CD4-positive, alpha-beta T cell treated with Interleukin-2 at 100 ng/mL for 4 hours (primary cell): ENCODE measurements around the gene PSMB7.
A peak's percentile ranks its signal among the peaks of the same experiment; 100 is the strongest.

Experiments
- DNase-seq: peaks from one replicate; pipeline ENCODE4 v3.0.0-alpha.2; 2020; ENCODE audit warnings: low spot score

Gene PSMB7

DNA sequence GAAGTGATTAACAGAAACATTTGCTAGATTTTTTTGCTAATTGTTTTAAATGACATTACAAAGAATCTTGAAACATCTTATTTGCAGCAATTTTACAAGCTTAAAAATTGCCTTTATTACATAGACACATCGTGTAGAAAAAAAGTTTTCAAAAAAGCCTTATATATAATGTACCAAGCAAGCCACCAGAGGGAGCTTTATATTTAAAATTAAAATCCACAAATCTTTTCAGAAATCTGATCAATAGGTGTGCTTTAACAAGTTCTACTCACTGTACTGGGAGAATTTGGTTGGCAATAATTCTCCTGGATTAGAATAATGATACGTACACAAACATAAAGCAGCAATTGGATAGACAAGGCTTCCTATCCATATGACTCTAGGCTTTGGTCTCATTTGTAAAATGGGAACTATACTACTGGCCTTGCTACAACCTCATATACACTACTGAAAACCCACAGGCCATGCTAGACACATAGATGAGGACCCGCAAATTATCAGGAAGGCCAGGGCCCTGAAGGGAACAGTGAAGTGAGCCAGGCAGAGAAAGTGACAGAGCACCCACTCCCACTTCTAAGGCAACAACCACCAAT, 4.8 kb downstream of the PSMB7 start:
- DNase-seq, result no peak

DNA sequence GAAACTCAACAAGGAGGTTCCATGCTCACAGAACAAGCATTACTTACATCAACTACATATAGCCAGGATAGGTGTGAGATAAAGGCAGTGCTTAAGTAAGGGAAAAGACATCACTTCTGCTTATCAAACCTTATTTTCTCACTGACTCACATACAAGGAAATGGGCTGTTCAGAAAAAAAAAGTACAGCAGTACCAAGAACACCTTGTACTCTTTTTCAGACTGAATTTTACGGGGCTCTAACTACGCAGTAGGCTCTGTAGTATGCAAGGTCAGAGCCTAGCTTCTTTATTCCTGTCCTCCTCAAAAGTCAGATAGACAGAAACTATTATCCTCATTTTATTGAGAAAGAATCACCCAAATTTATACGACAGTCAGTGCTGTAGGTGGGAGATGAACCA, 5.8 kb downstream of the PSMB7 start:
- DNase-seq, result no peak

DNA sequence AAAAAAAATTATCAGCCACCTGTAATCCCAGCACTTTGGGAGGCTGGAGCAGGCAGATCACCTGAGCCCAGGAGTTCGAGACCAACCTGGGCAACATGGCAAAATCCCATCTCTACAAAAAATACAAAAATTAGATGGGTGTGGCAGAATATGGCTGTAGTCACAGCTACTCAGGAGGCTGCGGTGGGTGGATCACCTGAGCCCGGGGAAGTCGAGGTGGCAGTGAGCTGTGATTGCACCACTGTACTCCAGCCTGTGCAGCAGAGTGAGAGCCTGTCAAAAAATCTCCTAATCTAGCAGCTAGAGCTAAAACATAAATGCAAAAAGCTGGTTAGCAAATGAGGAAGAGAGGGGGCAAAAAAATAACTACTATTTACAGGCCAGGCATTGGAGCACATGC, 12.0 kb downstream of the PSMB7 start:
- DNase-seq, result no peak

DNA sequence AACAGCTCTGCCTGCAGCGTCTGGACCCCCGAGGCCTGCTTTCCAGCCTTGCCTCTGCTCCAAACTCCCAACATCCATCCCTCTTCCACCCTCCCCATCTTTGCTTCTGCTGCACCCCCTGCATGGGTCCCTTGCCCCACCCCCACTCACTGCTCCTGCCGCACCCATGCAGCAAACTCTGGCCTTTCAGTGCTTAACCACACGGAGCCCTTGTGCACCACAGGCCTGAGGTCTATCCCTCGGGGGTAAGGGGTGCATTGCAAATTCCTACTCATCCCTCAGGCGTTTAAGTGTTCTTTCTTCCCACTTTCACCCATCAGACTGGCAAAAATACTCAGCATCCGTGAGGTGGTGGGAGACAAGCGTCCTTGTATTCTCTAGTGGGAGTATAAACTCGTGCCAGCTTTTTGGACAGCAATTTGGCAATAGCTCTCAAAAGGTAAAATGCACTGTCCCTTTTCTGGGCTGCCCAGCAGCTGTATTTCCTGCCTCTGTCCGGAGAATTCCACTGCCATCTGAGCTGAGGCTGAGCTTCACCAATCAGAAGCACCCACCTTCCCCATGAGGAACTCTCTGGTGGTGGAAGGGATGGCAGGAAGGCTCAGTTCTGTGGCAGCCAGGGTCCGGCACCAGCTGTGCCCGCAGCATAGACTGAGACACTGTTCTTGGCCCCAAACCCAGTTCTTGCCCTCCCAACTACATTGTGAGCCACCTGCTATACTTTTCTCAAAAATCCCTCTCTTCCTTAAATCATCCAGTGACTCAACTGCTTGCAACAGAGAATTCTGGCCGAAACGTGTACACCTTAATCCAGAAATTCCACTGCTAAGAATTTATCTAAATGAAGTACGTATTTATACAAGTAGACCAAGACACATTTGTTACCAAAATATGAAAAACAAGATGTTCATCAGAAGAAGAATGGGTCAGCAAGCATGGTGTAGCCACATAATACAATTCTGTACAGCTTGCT, 15.0 kb downstream of the PSMB7 start:
- no peak for DNase-seq

DNA sequence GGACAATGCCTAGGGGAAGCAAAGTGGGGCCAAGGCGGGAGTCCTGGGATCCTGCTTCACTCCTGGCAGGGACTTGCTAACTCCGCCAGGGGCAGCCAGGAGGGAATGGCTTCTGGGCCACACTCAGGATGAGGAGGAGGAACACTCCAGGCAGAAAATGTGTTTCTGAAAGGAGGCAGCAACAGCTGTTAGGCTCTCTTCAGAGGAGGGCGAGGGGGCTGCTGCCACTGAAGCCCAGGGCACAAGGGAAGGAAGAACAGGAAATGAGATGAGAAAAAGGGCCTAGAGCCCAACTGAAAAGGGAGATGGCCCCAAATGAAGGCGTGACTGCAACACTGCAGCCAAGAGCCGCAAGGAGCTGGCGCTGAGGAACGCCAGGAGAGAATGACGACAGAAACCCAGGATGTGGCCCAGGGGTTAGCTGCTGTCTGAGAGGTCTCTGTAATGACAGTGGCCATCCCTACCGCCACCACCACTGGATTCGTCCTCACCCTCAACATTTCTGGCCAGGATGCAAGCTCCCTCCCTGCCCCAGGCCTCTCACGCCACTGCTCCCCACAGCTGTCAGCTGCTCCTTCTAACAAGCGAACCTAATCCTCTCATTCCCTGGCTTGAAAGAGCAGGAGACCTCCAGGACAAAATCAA, 15.8 kb downstream of the PSMB7 start:
- DNase-seq, result no peak

DNA sequence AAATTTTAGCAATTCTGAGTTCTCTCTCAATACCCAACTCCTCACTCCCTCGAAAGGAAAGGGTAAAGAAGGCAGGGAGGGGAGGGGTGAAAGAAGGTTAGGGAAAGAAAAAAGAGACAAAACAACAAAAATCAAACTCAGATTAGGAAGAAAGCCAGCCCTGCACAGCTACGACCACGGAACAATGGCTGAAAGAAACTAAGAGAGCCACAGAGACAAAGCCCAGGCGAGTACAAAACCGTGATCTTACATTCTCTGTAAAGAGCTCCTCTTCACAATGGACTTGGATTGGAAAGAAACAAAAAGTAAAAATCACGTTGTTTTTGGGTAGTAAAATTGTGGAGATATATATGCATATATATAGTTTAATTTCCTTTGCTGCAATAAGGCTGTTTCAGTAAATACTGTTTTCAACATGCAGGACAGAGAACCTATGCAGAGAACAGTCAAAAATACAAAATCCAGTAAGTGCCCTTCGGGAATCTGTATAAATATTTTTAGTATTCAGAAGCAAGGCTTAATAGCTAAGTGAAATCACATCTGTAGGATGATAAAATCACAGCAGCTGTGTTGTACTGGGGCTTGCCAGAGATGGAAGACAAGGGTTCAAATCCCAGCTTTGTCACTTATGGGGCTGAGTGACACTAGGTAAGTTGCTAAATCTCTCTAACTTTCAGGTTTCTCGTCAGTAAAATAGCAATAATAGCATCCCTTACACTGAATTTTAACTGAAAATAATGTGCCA, 16.9 kb downstream of the PSMB7 start:
- DNase-seq, result no peak

DNA sequence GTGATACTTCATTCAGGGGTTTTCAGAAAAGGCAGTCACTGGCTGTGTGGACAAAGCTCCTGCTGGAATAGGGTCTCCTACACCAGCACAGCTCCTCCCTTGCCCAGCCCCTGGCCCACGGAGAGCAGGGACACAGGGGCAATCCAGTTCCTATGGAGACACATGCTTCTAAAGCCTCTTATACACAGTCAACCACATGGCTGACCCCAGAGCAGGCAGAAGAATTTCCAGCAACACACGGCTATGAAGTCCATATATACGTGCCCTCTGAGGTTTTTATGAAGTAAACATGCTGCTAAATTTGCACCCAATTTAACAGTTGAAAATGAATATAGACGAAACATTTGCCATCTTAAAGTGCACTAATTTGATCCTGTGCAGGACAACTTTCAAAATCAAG, 19.4 kb downstream of the PSMB7 start:
- DNase-seq, result no peak

DNA sequence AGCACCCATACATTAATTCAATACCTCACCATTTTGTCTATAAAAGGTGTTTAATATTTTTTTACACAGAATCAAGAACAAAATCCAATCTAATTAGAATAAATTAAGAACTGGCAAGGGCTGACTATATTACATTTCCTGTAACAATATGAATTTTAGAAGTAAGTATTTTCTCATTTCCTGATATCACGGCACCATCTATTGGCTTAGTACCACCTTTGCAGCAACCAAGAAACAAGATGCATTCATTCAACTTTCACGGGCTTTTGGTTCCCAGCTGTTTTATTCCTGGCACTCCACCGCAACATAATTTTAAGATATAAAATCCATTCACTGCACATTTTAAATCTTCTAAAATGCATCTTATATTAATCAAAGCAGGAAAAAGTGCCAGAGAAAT, 20.6 kb downstream of the PSMB7 start:
- peak; percentile 2 for DNase-seq

DNA sequence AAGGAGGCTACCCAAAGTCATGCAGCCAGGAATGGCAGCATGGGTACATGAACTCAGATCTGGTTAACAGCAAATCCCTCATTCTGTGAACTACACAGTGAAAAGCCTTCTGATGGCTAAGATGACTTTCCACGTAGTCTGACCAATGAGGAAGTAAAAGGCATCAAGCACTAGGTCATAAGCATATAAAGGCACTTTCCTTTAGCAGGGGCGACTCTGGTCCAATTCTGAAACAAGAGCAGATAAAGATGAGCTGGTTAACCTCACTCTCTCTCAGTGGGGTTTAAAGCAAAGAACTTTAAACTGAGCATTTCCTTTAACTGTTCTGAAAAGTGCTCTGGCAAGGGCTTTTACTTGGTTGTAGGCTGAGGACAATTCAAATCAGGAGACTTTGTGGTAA, 21.1 kb downstream of the PSMB7 start:
- no peak for DNase-seq

DNA sequence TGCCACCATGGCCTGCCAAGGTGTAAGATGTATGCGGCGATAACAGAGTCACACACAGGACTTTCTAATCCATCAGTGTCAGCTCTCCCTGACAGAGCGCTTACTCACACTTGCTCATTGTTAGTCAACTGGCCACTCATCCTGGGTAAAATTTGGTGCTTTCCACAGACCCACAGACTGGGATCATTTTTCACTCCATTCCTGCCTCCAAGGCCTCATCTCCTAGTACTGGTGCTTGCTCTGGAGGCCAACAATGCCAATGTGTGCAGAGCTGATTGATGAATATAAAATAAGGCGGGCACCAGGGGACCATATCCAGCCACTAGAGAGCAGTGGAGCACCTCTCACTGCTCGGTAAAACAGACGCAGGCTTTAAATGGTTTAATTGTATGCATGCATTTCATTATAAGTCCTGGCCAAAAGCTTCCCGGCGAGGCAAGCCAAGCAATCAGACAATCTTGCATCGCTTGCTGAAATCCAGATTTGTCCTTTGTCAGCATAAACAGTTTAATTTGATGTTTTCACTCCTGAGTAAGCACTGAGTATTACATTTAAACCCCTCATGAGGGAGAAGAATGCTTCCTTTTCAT, 22.3 kb downstream of the PSMB7 start:
- DNase-seq, result no peak

DNA sequence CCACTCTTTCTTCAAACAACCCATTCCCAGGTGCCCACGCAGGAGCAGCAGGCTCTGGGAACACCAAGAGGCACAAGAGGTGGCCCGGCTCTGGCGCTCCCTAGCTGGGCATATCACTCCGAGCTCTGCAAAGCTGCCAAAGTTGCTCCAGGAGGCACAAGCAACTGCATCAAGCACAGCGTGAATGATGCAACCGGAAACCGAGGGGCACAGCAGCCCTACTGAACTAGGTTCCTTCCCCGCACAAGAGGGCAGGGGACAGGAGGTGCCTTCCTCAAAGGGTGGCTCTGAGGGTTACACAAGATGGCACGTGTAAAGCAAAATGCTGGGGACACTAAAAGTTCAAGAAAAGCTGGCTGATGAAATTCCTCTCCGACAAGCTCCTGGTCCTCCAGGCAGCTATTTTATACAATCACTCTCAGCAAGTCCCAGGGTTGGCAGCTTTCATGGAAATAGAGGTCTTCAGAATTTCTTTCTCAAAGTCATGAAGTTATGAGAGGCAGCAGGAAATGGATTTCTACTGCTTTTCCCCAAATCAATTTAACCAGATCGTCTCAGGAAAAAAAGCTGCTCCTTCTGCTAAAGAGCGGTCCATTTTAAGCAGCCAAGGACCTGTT, 22.9 kb downstream of the PSMB7 start:
- no peak for DNase-seq

DNA sequence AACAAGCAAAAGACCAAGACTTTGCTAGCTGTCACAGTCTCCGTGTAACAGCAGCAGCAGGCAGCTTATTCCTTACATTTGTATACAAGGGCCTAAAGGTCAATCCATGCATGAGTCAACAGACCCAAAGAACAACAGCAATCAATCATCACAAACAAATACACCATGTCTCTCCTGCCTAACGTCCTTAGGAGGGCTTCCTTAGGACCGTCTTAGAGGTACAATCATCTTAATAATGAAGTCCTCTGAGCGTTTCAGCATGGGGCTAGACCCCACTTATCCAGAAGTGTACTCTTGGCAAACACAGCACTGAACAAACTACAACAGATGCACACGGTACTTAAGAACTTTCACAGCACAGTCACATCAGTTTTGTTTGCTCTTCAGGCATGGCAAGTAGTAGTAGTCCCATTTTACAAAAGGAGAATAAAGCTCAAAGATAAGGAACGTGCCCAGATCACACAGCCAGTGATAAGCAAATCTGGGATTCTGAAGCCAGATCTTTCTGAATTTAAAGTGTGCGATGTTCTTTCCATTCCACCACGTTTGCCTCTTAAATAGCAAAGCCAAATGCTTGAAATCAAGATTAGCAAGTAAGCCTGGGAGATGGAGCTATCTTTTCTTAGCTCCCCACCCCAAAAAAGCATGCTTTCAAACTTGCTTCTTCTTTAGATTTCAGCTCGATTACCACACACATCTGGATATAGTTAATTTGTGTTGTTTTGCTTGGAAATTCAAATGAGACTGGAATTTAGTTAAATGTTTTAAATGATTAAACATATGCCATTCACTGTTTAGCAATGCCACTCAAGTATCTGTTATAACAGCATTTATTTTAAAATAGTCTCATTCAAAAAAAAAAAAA, 24.2 kb downstream of the PSMB7 start:
- no peak for DNase-seq

DNA sequence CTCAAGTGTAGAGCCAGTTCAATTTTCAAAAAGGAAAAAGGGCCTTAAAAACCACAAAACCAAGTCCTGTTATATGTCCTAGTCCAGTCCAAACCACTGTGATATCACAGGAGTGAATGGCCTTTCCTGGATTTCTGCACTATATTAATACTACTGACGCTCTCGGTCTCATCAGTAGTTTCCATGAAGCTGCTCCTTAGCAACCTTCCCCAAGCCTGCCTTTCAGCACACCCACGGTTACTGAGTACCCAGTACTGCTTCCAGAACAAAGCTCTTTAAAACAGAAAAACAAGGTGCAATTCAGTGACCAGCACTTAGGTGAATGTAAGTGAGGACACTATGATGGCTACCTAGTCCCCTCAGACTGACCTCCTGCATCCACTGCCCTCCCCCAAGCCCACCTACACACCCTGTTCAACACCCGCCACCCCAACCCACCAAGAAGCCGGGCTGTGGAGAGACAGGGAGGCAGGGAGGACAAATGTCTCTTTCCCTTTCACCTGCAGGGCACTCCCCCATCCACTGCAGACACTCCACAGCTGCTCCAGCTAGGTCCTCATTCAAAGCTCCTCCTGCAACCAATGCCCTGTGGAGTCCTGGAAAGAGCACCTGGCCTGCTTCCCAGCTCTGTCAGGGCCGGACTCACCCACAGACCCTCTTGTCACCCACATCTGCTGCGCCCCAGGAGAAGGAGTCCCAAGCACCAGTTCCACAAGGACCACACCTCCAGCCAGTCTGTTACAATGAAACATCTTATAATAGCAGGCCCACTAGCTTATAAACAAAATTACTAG, 25.9 kb downstream of the PSMB7 start:
- no peak for DNase-seq

DNA sequence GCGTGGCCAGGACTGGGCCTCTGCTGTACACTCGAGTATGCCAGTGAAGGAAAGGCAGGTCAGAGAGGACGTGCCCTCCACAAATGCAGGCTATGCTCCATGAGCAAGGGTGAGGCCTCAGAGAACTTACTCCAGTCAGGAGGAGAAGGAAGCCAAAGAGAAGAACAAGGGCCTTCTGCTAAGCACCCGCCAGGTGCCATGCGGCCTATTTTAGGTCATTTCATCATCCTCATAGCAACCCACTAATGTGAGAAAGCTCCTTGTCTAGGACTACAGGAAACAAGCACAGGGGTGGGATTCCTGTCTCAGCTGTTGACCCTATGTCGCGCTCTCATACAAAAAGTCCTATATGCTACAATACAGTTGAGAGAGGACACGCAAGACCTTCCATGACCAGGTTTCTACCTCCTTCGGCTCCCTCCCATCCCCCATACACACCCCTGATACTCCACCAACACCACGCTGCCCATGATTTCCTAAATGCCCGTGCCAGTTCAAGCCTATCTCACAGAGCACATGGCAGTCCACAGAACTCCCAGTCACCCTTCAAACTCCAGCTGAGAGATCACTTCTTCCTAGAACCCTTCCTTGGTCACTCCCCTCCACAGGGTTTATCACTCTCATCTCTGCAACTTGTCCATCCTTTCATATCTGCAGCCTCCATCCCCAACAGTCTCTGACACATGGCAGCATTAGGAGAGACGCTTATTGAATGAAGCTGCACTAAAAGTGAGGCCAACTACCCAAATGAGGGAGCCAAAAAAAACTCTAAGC, 26.8 kb downstream of the PSMB7 start:
- DNase-seq, result no peak

DNA sequence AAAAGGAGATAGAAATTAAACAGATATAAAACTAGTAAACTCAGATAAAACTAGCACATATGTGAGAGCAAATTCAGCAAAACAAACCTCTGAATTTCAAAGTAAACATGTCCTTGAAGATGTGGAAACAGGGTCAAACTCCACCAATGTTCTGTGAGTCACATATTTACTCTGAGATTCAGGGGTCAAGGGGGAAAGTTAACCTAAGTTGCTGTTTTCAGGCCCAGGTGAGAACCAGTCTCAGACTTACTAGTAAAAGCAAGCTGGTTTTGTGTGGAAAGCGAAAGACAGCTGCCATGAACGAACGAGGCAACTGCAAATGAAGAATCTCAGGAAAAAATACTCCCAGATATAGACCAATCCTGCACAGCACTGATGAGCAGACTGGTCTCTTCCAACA, 29.0 kb downstream of the PSMB7 start:
- DNase-seq, result no peak

DNA sequence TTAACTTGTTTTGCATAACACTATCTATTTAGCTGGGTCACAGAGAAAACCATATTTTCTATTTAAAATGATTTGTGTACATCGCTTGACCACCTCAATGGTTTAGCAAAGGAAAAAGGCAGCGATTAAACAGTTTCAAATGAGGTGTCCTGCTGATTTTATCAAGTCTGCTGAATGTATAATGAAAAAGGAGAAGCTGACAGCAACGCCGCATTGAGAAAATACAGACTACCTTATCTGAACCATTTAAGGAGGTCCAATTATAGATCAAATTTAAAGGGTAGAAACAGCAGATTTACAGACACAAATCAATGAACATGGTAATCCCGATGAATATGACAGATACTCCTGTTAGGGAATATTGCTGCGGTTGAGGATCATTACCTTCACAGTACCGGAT, 29.6 kb downstream of the PSMB7 start:
- no peak for DNase-seq

DNA sequence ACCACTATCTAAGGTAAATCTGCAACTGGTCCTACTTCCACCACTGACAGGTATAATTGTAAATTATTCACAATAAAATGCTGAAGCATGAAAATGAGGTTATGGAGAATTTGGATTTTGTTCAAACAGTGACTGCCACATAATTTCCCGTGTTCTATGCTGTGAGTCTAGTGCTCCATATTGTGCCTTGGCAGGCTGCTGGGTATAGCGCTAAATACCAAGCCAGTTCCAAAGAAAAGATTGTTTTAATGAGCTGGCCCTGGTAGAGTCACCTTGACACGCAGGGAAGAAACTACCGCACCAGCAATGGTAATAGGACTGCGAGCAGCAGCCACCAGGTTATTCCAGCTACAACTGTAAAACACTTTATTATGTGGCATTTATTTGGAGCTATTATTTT, 30.4 kb downstream of the PSMB7 start:
- DNase-seq, result no peak

DNA sequence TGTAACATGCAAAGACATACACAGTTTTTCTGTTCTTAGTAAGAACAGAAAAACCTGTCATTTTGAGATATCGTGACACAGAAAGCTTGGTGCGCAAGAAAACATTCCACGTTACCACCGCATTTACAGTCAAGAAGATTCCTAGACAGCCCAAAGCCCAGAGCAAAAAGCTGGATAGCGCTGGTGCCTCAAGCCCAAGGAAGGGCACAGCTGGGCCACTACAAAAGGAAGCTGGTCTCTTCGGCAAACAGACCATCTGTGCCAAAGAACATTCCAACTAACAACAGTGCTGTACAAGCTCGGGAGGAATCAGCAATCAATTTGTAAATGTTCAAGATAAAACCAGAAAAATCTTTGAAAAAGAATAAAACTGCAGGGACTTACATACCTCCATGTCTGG, 31.0 kb downstream of the PSMB7 start:
- DNase-seq, result no peak
